Upper lobe of right lung (tissue), 1 donor: Measurements from ENCODE around the gene CAMSAP1. TPM values are rescaled to one million over a fixed set of nuclear protein-coding genes. Genes with fewer than 3 reads are reported as not detected.
"Not testable (repeated sequence)": the region's sequence is repeated elsewhere in the genome, so short reads cannot be mapped to it uniquely, and the experiment has no call there.

Experiments
- ATAC-seq: fragments of 200-7000 bp; cut with Tn5 transposase; one replicate; pipeline ENCODE4 v1.9.1; 2020; ENCODE audit warnings: mild to moderate bottlenecking, moderate library complexity
- DNase-seq: peaks from one replicate; pipeline ENCODE4 v3.0.0-alpha.2; 2020
- H3K27ac ChIP-seq: fragments of 200-600 bp; one replicate; pipeline ENCODE4 v1.8.0; 2022
- H3K27me3 ChIP-seq: fragments of 200-600 bp; one replicate; pipeline ENCODE4 v1.8.0; 2022; ENCODE audit warnings: mild to moderate bottlenecking
- H3K36me3 ChIP-seq: fragments of 200-600 bp; one replicate; pipeline ENCODE4 v1.8.0; 2022
- H3K4me1 ChIP-seq: fragments of 200-600 bp; one replicate; pipeline ENCODE4 v1.8.0; 2022
- H3K4me3 ChIP-seq: fragments of 200-600 bp; one replicate; pipeline ENCODE4 v1.8.0; 2022; ENCODE audit warnings: mild to moderate bottlenecking
- H3K9me3 ChIP-seq: fragments of 200-600 bp; one replicate; pipeline ENCODE4 v1.8.0; 2022
- CTCF ChIP-seq: fragments of 200-600 bp; IDR thresholded peaks from one replicate; pipeline ENCODE4 v1.8.0; 2022; ENCODE audit warnings: antibody characterized with exemption
- intact Hi-C: fragments of 100-400 bp; cut with DNase I; formaldehyde crosslinking; loops from one replicate; pipeline ENCODE4 v1.11.0; 2022
- total RNA-seq: library from RNA; stranded (reverse); fragmentation: NEBNext Ultra II Directional; extraction: Animal tissue kit (Norgen Biotek cat#: 25700); gene quantifications from one replicate; pipeline ENCODE4 v1.2.1, GENCODE V29; 2021
- donor health status: DM: no; HTN: yes; CAD: no; lungs with severe emphysema.

CAMSAP1 gene
- total RNA-seq, 1 donor from 2014 or later: 26.5 TPM

GRCh38 chr9:135948446-135948845, 41.1 kb upstream of the CAMSAP1 start:
- Histone ChIP-seq H3K9me3 (no peaks in the 10 kb centered on the region), H3K4me3 (no peak overlapping the region), H3K4me1 (no peaks in the 10 kb centered on the region), H3K36me3 (peaks cover 78% of the 10 kb centered on the region), H3K27me3 (no peaks in the 10 kb centered on the region), H3K27ac (no peak overlapping the region)
- intact Hi-C loops: no loop called here
- no peak for DNase-seq
- no peak for TF ChIP-seq CTCF
- ATAC-seq: no peak

GRCh38 chr9:135947582-135947981, 40.2 kb upstream of the CAMSAP1 start:
- Histone ChIP-seq H3K4me3 (no peak overlapping the region), H3K36me3 (peaks cover 78% of the 10 kb centered on the region), H3K4me1 (no peaks in the 10 kb centered on the region), H3K9me3 (no peaks in the 10 kb centered on the region), H3K27ac (no peak overlapping the region), H3K27me3 (no peaks in the 10 kb centered on the region)
- intact Hi-C loops: no loop called here
- ATAC-seq: no peak
- no peak for DNase-seq
- no peak for TF ChIP-seq CTCF

GRCh38 chr9:135947105-135947504, 39.8 kb upstream of the CAMSAP1 start:
- H3K9me3 ChIP-seq, DNase-seq, H3K4me1 ChIP-seq, H3K4me3 ChIP-seq, H3K27ac ChIP-seq, ATAC-seq, intact Hi-C loops, H3K27me3 ChIP-seq: not testable (repeated sequence)
- H3K36me3 ChIP-seq: peaks cover 77% of the 10 kb centered on the region

- Histone ChIP-seq H3K9me3 (no peaks in the 10 kb centered on the region), H3K4me1 (no peaks in the 10 kb centered on the region), H3K27ac (no peak overlapping the region), H3K36me3 (peaks cover 78% of the 10 kb centered on the region), H3K27me3 (no peaks in the 10 kb centered on the region), H3K4me3 (no peak overlapping the region)
- TF ChIP-seq CTCF: no peak
- intact Hi-C loops: no loop called here
- ATAC-seq (peak; percentile 14), DNase-seq (no peak)
Measured at GRCh38 chr9:135946392-135946994, 39.1 kb upstream of the CAMSAP1 start.

GRCh38 chr9:135945969-135946368, 38.6 kb upstream of the CAMSAP1 start:
- H3K36me3 ChIP-seq: peaks cover 78% of the 10 kb centered on the region
- intact Hi-C loops: no loop called here
- ATAC-seq: no peak

More at GRCh38 chr9:135945969-135946368, 38.6 kb upstream of the CAMSAP1 start:
- Histone ChIP-seq H3K27ac (no peak overlapping the region), H3K27me3 (no peaks in the 10 kb centered on the region), H3K4me3 (no peak overlapping the region), H3K4me1 (no peaks in the 10 kb centered on the region), H3K9me3 (no peaks in the 10 kb centered on the region)
- no peak for TF ChIP-seq CTCF
- DNase-seq: no peak
